Psoas muscle (tissue), 8 donors: ENCODE measurements around the gene EFCAB13. TPM values are rescaled to one million over a fixed set of nuclear protein-coding genes. Genes with fewer than 3 reads are reported as not detected.
A peak's percentile ranks its signal among the peaks of the same experiment; 100 is the strongest.

Experiments
- ATAC-seq, 4 donors: fragments of 200-7000 bp; cut with Tn5 transposase; one replicate each; pipeline ENCODE4 v1.9.1; 2020; ENCODE audit warnings: moderate library complexity in 3 of 4, mild to moderate bottlenecking in 2 of 4
- DNase-seq, 2 donors: peaks; one replicate each; pipeline ENCODE4 v3.0.0-alpha.2; 2020
- H3K27ac ChIP-seq: fragments of 200-600 bp; one replicate; pipeline ENCODE4 v1.8.0; 2022
- H3K27me3 ChIP-seq, 3 donors: fragments of 200-600 bp in 1 of 3; one replicate each; pipeline versions ENCODE4 v1.6.1 to v1.8.0; 2013 to 2022; ENCODE audit warnings: low read length in 2 of 3, mild to moderate bottlenecking in 2 of 3, moderate library complexity in 1 of 3; ENCODE audit not compliant: insufficient read depth in 3 of 3
- H3K36me3 ChIP-seq, 2 donors: fragments of 200-600 bp in 1 of 2; one replicate each; pipeline versions ENCODE4 v1.6.1 to v1.8.0; 2013 to 2022; ENCODE audit warnings: low read depth in 1 of 2, mild to moderate bottlenecking in 1 of 2, moderate library complexity in 1 of 2; ENCODE audit not compliant: insufficient read depth in 1 of 2
- H3K4me1 ChIP-seq: fragments of 200-600 bp; one replicate; pipeline ENCODE4 v1.8.0; 2022
- H3K4me3 ChIP-seq: fragments of 200-600 bp; one replicate; pipeline ENCODE4 v1.8.0; 2022; ENCODE audit warnings: mild to moderate bottlenecking
- H3K9me3 ChIP-seq: fragments of 200-600 bp; one replicate; pipeline ENCODE4 v1.8.0; 2022
- WGBS, 3 donors: extraction: QIAGEN DNeasy Blood & Tissue Kit; methylation state at CpG; one replicate each; pipeline versions ENCODE4 v1.1.6 to v1.1.7; 2013; 5-methylcytosine and 5-hydroxymethylcytosine counted together
- intact Hi-C, 2 donors: fragments of 100-400 bp; cut with DNase I; formaldehyde crosslinking; loops; one replicate each; pipeline versions ENCODE4 v1.11.0 to v1.14.2; 2022
- long read RNA-seq, 2 donors: library from polyadenylated mRNA; unstranded; transcript quantifications; one replicate each; pipeline ENCODE4 v2.0.0, GENCODE V29; 2021
- polyA plus RNA-seq, 3 donors: library from polyadenylated mRNA; stranded (reverse); fragments of 200-250 nt; gene quantifications; one replicate each; pipeline ENCODE4 v1.2.3, GENCODE V29; 2013
- total RNA-seq, 4 donors: library from RNA; stranded (reverse); fragmentation: NEBNext Ultra II Directional in 2 of 4; extraction: Animal tissue kit (Norgen Biotek cat#: 25700) in 2 of 4; gene quantifications; one replicate each; pipeline versions ENCODE4 v1.2.1 to v1.2.4, GENCODE V29; 2021 to 2023
- TF ChIP-seq, protein P1 (sequence below): fragments of 200-600 bp; IDR thresholded peaks from one replicate; pipeline ENCODE4 v1.8.0; 2022; ENCODE audit warnings: antibody characterized with exemption
- donor health status: healthy with polysubstance abuse.
- donor health status: DM: no; HTN: no; CAD: no; lungs with moderate emphysema.
- donor health status: Bipolar disorder and iron deficiency.
- donor health status: healthy.
- donor health status: DM: yes; HTN: yes; CAD: no.
- donor health status: DM: no; HTN: no; CAD: no.
- donor health status: DM: no; HTN: no; CAD: no.
- donor health status: DM: yes; HTN: yes; CAD: no.

Gene EFCAB13, protein sequence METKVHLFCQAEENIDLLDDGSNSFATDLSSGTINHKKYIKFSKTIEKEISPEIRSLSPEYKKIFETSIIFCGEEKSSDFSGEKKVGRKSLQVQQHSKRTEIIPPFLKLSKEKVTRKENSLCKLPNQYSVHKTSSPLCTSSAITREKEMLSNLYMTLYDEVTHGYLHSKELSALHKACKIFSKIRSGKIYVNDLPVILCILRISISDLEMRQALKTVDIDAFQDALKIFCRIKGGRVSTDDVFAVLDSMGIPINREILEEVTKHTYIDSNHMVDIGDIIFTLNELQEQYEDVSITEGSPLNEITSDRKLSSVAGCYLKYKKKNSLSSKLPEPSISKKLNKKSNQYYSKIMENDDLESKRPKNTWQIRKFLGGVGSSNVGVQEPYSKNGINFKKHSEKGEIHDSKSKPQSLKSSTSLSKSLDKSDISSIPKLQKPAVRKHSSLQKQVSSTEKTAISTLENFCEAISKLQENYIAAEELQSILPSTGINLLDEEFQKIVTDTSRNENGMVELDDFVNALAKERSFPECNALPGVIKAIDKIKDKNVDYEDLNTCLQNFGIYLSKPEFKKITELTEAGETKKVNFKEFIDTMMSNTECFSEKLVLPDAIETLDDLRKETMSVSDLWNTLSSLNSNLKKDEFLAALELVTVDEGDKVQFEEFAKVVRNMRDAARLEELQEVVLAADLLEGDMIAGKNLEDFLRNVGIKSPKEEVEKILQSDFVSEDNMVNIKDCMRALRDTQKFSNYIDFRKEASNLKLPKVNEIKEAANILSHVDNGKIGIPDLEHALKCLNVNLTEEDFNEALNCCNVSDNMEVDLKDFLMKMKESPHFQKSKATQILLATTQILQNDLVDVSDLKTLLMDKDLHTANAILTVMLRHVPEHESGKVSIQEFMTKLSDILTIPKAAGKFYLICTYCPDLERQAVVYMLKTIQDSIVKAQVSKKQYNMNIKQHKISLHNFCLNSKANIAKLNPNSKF
- total RNA-seq (1 to 10 TPM in 1 of 4 donors, under 1 TPM in 3; 0.37 to 2.2 (median 0.83) TPM), polyA plus RNA-seq (under 1 TPM; 0.32 to 0.77 (median 0.55) TPM)
- long read RNA-seq, donor 1, partial matches to known transcripts, result 0 of 1 reads
- long read RNA-seq, donor 1, other reads (novel, unspliced or antisense), result 1 of 1 reads
- long read RNA-seq, donor 2, partial matches to known transcripts, result 0 of 1 reads
- long read RNA-seq, donor 2, other reads (novel, unspliced or antisense), result 1 of 1 reads

DNA sequence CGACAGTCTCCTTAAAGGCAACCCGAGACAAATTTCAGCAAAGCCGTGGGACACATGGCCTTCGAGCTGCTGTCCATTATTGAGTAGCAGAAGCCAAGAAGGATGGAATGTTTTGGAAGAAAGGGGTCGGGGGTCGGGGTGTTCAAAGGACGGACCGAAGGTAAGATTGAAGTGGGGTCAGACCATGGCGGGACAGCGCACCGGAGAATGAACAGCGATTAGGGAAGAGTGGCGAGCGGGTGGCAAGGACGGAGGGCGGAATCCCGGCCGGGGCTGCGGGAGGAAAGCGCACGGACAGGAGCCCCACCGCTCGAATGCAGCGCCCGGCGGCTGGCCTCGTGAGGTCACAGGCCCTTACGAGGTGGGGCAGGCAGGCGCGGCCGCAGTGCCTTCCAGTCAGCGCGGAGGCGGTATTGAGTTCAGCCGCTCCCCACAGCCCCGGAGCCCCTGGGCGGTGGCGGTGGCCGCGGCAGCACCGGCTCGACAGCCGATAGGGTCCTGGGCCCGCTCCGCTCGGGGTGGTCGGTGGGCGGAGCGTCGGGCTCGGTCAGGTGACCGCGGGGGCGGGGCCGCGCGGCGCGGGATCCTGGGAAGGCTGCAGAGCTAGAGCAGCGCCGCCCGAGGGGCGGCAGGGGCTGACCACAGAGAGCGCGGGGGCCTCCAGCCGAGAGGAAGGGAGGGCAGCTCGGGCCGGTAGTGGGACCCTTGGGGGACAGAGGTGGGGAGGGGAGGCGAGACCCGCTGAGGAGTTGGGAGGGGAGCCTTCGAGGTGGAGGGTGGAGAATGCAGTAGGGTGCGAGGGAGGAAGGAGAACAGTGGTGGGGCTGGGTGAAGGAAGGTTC lies at the start of gene EFCAB13:
EFCAB13 (plus strand) TSS at position 574 of the 842 bp plus-strand sequence. CDS start 4,399 bp downstream, outside the sequence.
- Histone ChIP-seq H3K4me3 (peak within 1 kb of the TSS; percentile 64), H3K27ac (peak within 1 kb of the TSS; percentile 64), H3K4me1 (no peaks in the 10 kb centered on the region), H3K9me3 (peaks cover 6% of the 10 kb centered on the region), H3K27me3 (peaks cover 0 to 23% (median 0%) of the 10 kb centered on the region in 3 donors), H3K36me3 (no peaks in the 10 kb centered on the region)
- 0 to 1% (median 1%) methylated on average over 69 to 72 of the region's 72 CpGs for WGBS, 3 donors
- TF ChIP-seq, protein P1, sequence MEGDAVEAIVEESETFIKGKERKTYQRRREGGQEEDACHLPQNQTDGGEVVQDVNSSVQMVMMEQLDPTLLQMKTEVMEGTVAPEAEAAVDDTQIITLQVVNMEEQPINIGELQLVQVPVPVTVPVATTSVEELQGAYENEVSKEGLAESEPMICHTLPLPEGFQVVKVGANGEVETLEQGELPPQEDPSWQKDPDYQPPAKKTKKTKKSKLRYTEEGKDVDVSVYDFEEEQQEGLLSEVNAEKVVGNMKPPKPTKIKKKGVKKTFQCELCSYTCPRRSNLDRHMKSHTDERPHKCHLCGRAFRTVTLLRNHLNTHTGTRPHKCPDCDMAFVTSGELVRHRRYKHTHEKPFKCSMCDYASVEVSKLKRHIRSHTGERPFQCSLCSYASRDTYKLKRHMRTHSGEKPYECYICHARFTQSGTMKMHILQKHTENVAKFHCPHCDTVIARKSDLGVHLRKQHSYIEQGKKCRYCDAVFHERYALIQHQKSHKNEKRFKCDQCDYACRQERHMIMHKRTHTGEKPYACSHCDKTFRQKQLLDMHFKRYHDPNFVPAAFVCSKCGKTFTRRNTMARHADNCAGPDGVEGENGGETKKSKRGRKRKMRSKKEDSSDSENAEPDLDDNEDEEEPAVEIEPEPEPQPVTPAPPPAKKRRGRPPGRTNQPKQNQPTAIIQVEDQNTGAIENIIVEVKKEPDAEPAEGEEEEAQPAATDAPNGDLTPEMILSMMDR, result no peak
- DNase-seq (peak; percentile 91 to 94), ATAC-seq (peak; percentile 88 to 97 (median 96))
- intact Hi-C loops, result loop anchor here in 1 of 2 donors (5.0 kb wide), 1 partner anchor 136 kb away; the partner anchor contains the start of gene CDC27

DNA sequence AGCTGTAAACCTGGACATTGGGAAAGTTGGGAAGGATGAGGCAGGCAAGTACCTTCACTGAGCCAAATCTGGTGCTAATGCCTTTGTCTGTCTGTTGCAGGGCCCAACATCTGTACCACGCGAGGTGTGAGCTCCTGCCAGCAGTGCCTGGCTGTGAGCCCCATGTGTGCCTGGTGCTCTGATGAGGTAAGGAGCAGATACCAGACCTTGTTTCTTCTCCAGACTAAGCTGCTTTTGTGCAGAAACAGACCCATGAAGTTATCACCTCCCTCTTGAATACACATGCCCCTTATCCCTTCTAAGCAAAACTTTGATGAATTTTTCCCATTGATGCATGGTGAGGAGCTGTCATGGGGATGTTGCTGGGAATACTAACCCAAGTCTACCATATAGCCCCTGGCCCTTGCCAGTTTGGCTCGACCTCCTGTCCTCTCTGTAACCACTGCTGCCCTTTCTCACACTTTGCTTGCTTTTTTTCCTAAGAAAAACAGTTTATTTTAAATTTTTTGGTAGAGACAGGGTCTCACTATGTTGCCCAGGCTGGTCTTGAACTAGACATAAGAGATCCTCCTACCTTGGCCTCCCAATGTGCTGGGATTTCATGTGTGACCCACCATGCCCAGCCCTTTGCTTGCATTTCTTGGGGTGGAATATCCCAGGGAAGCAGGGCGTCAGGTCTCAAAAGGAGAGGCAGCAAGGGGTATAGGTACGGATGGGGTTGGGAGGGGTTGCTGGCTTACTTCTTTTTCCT lies 49.3 kb upstream of the EFCAB13 start:
- intact Hi-C loops, result no loop called here
- TF ChIP-seq, protein P1, result no peak
- ATAC-seq (no peak), DNase-seq (no peak)
- no peak overlapping the region for H3K4me3 ChIP-seq
- WGBS, 3 donors, result 89 to 93% (median 92%) methylated on average over 5 of the region's 5 CpGs
- no peaks in the 10 kb centered on the region for H3K36me3 ChIP-seq
- H3K9me3 ChIP-seq, result no peaks in the 10 kb centered on the region
- H3K27ac ChIP-seq, result no peak overlapping the region
- H3K4me1 ChIP-seq, result peaks cover 43% of the 10 kb centered on the region
- H3K27me3 ChIP-seq, result no peaks in the 10 kb centered on the region

DNA sequence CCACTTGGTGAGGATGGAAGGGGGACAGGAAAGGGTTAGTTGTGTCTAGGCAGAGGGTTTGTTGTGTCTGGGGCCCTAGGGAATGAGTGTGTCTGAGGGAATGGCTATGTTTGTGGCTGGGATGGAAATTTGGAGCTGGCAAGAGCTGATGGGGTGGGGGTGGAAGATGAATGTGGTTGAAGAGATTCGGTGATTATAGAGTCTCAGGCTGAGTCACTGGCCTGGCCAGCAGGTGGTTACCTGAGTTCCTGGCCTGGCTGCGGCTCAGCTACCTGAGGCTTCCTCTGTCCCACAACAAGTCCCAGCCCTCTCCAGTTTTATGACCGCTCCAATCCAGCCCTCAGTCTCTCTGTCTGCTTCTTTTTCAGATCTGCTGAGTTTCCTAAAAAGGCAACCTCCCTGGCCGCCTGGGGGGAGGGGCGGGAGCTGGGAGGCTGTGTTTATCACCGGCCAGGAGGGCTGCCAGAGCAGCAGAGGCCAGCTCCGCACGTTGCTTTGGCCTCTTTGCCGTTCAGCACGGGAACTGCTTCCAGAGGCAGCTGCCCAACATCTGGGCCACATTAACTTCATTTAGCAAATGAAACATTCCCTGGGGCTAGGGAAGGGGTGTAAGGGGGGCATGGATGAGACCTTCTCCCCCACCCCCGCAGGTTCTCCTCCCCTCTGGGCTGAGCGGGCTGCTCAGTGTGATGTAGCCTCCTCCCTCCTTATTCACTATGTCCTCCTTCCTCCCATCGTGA lies 48.3 kb upstream of the EFCAB13 start:
- intact Hi-C loops, result no loop called here
- no peaks in the 10 kb centered on the region for H3K9me3 ChIP-seq
- H3K4me3 ChIP-seq, result no peak overlapping the region
- H3K27ac ChIP-seq, result peak overlapping the region; percentile 8
- DNase-seq (peak; percentile 88 to 93), ATAC-seq (peak; percentile 42 to 69 (median 56))
- 26 to 36% (median 26%) methylated on average over 13 of the region's 13 CpGs for WGBS, 3 donors
- H3K4me1 ChIP-seq, result peaks cover 48% of the 10 kb centered on the region
- no peaks in the 10 kb centered on the region for H3K27me3 ChIP-seq
- no peaks in the 10 kb centered on the region for H3K36me3 ChIP-seq
- TF ChIP-seq, protein P1, result no peak
